ENCODE results near the gene IQSEC2.

- no peak for TF ChIP-seq CTCF (IDR thresholded peaks at IDR 0.05; ENCODE audit: low read depth, low read length)
- no peak for TF ChIP-seq EZH2phosphoT487 (IDR thresholded peaks at IDR 0.05; ENCODE audit: low read depth)
Measured at GRCh38 chrX:53323196-53323595, 41.8 kb upstream of the IQSEC2 start.
